Breast epithelium (tissue), 4 donors: ENCODE data around the gene ARHGAP25. TPM values are rescaled to one million over a fixed set of nuclear protein-coding genes. Genes with fewer than 3 reads are reported as not detected.

Experiments
- DNase-seq, 2 donors: peaks; one replicate each; pipeline ENCODE4 v3.0.0-alpha.2; 2019; ENCODE audit warnings: low spot score in 2 of 2
- H3K27ac ChIP-seq, 2 donors: fragments of 200-600 bp; sonication (generic) in 1 of 2; one replicate each; pipeline ENCODE4 v1.5.1; 2016 to 2019; ENCODE audit warnings: mild to moderate bottlenecking in 1 of 2
- H3K27me3 ChIP-seq, 2 donors: fragments of 200-600 bp; sonication (generic) in 1 of 2; one replicate each; pipeline versions ENCODE4 v1.5.1 to v1.6.0; 2017 to 2019; ENCODE audit warnings: control low read depth in 1 of 2, mild to moderate bottlenecking in 1 of 2
- H3K36me3 ChIP-seq: fragments of 200-600 bp; one replicate; pipeline ENCODE4 v1.5.1; 2019
- H3K4me1 ChIP-seq, 2 donors: fragments of 200-600 bp; sonication (generic); one replicate each; pipeline ENCODE4 v1.5.1; 2016 to 2019; ENCODE audit warnings: control low read depth in 1 of 2
- H3K4me3 ChIP-seq, 3 donors: fragments of 200-600 bp; sonication (generic); 1 replicate in 2 of 3; 2 replicates in 1 of 3; pipeline ENCODE4 v1.5.1; 2016 to 2019; ENCODE audit warnings: mild to moderate bottlenecking in 3 of 3, moderate library complexity in 2 of 3
- H3K9me3 ChIP-seq, 2 donors: fragments of 200-600 bp; sonication (generic) in 1 of 2; one replicate each; pipeline ENCODE4 v1.5.1; 2016 to 2019; ENCODE audit warnings: control low read depth in 1 of 2
- CTCF ChIP-seq, 3 donors: fragments of 450-650 bp; IDR thresholded peaks; one replicate each; pipeline ENCODE4 v1.5.1; 2016 to 2017; ENCODE audit warnings: antibody characterized with exemption in 3 of 3, mild to moderate bottlenecking in 3 of 3, moderate library complexity in 3 of 3
- POLR2A ChIP-seq: fragments of 450-650 bp; IDR thresholded peaks from one replicate; pipeline ENCODE4 v1.6.1; 2016; ENCODE audit warnings: antibody characterized with exemption, mild to moderate bottlenecking, moderate library complexity
- POLR2AphosphoS5 ChIP-seq, 3 donors: sonication (generic); formaldehyde crosslinking; IDR thresholded peaks; one replicate each; pipeline ENCODE4 v1.6.1; 2017; ENCODE audit warnings: antibody characterized with exemption in 3 of 3
- intact Hi-C: fragments of 100-400 bp; cut with DNase I; formaldehyde crosslinking; loops from one replicate; pipeline ENCODE4 v1.15.1; 2023; ENCODE audit warnings: low total_unique reads
- total RNA-seq, 3 donors: library from RNA; depleted of rRNA; stranded (reverse); fragments of >200 nt; gene quantifications; one replicate each; pipeline ENCODE4 v1.1.0, GENCODE V29; 2016

The ARHGAP25 gene
- total RNA-seq, 3 donors from 2014 or later: 7.8 to 10.8 (median 9.5) TPM

- no peaks in the 10 kb centered on the region for H3K36me3 ChIP-seq
- TF ChIP-seq CTCF (IDR thresholded peaks at IDR 0.05) (no peak), POLR2AphosphoS5 (IDR thresholded peaks at IDR 0.05) (no peak), POLR2A (no peak)
- H3K27me3 ChIP-seq: no peaks in the 10 kb centered on the region
- H3K27ac ChIP-seq: peak overlapping the region; percentile 53 to 88
- no peak for DNase-seq
- intact Hi-C loops: no loop called here
- H3K4me1 ChIP-seq: no peaks in the 10 kb centered on the region
- peak overlapping the region; percentile 34 to 68 (median 44) for H3K4me3 ChIP-seq
- H3K9me3 ChIP-seq: no peaks in the 10 kb centered on the region
Measured at GRCh38 chr2:68775272-68775842, 40.7 kb downstream of the ARHGAP25 start.

GRCh38 chr2:68776124-68776523 is 41.5 kb downstream of the ARHGAP25 start:
- peak overlapping the region in 1 of 2 donors; percentile 64 for H3K27ac ChIP-seq
- intact Hi-C loops: no loop called here

GRCh38 chr2:68779595-68779994 is 45.0 kb downstream of the ARHGAP25 start:
- H3K27ac ChIP-seq: no peak overlapping the region
- no peaks in the 10 kb centered on the region for H3K36me3 ChIP-seq
- H3K4me3 ChIP-seq: no peak overlapping the region
- no peak for DNase-seq
- H3K4me1 ChIP-seq: no peaks in the 10 kb centered on the region
- TF ChIP-seq CTCF (IDR thresholded peaks at IDR 0.05) (no peak), POLR2AphosphoS5 (IDR thresholded peaks at IDR 0.05) (no peak), POLR2A (no peak)
- intact Hi-C loops: no loop called here
- H3K9me3 ChIP-seq: no peaks in the 10 kb centered on the region
- no peaks in the 10 kb centered on the region for H3K27me3 ChIP-seq

More at GRCh38 chr2:68776124-68776523, 41.5 kb downstream of the ARHGAP25 start:
- Histone ChIP-seq H3K27me3 (no peaks in the 10 kb centered on the region), H3K9me3 (no peaks in the 10 kb centered on the region), H3K36me3 (no peaks in the 10 kb centered on the region), H3K4me3 (peak overlapping the region in 2 of 3 donors; percentile 17 to 68), H3K4me1 (no peaks in the 10 kb centered on the region)
- DNase-seq: no peak
- TF ChIP-seq POLR2A (no peak), POLR2AphosphoS5 (IDR thresholded peaks at IDR 0.05) (no peak), CTCF (IDR thresholded peaks at IDR 0.05) (no peak)

- H3K9me3 ChIP-seq: no peaks in the 10 kb centered on the region
- no peak for TF ChIP-seq POLR2A
- no peak for TF ChIP-seq CTCF (IDR thresholded peaks at IDR 0.05)
- no peak for TF ChIP-seq POLR2AphosphoS5 (IDR thresholded peaks at IDR 0.05)
- H3K4me3 ChIP-seq: no peak overlapping the region
- H3K27ac ChIP-seq: no peak overlapping the region
- no peaks in the 10 kb centered on the region for H3K36me3 ChIP-seq
- H3K4me1 ChIP-seq: no peaks in the 10 kb centered on the region
- intact Hi-C loops: no loop called here
- H3K27me3 ChIP-seq: no peaks in the 10 kb centered on the region
- no peak for DNase-seq
Measured at GRCh38 chr2:68784188-68784587, 49.6 kb downstream of the ARHGAP25 start.

GRCh38 chr2:68784915-68785314 is 50.3 kb downstream of the ARHGAP25 start:
- Histone ChIP-seq H3K36me3 (no peaks in the 10 kb centered on the region), H3K27me3 (no peaks in the 10 kb centered on the region), H3K4me1 (no peaks in the 10 kb centered on the region), H3K9me3 (no peaks in the 10 kb centered on the region), H3K27ac (no peak overlapping the region), H3K4me3 (no peak overlapping the region)
- intact Hi-C loops: no loop called here
- TF ChIP-seq CTCF (IDR thresholded peaks at IDR 0.05): no peak
- no peak for TF ChIP-seq POLR2AphosphoS5 (IDR thresholded peaks at IDR 0.05)
- TF ChIP-seq POLR2A: no peak
- no peak for DNase-seq
